ENCODE data around the gene SH3PXD2A.

GRCh38 chr10:103575416-103576075 lies 279.8 kb downstream of the SH3PXD2A start:
- TF ChIP-seq CTCF (IDR thresholded peaks at IDR 0.05): no peak
- TF ChIP-seq POLR2A (IDR thresholded peaks at IDR 0.05): no peak
- no peak for TF ChIP-seq EP300 (IDR thresholded peaks at IDR 0.05)
